Lower leg skin (tissue), 4 donors: Measurements from ENCODE around the gene GNB2. TPM values are rescaled to one million over a fixed set of nuclear protein-coding genes. Genes with fewer than 3 reads are reported as not detected.

Experiments used
- DNase-seq, 2 donors: peaks; one replicate each; pipeline ENCODE4 v3.0.0-alpha.2; 2019; ENCODE audit warnings: low spot score in 2 of 2
- H3K4me3 ChIP-seq: fragments of 200-600 bp; sonication (generic); 2 replicates; pipeline ENCODE4 v1.5.1; 2017; ENCODE audit warnings: mild to moderate bottlenecking, low read depth; ENCODE audit not compliant: poor library complexity, severe bottlenecking
- CTCF ChIP-seq, 3 donors: fragments of 450-650 bp; IDR thresholded peaks; one replicate each; pipeline ENCODE4 v1.5.1; 2016; ENCODE audit warnings: antibody characterized with exemption in 3 of 3, mild to moderate bottlenecking in 3 of 3, moderate library complexity in 2 of 3
- POLR2A ChIP-seq, 2 donors: fragments of 450-650 bp; IDR thresholded peaks; one replicate each; pipeline ENCODE4 v1.6.1; 2016 to 2017; ENCODE audit warnings: antibody characterized with exemption in 2 of 2, mild to moderate bottlenecking in 1 of 2, moderate library complexity in 1 of 2
- WGBS, 2 donors: methylation state at CpG; one replicate each; pipeline ENCODE4 v1.1.5; 2018; 5-methylcytosine and 5-hydroxymethylcytosine counted together
- intact Hi-C: fragments of 100-400 bp; cut with DNase I; formaldehyde crosslinking; loops from one replicate; pipeline ENCODE4 v1.15.0; 2023; ENCODE audit warnings: low total_unique reads
- total RNA-seq, 4 donors: library from RNA; depleted of rRNA; stranded (reverse); fragments of >200 nt; gene quantifications; one replicate each; pipeline ENCODE4 v1.1.0, GENCODE V29; 2016

Gene GNB2
- total RNA-seq, 4 donors from 2014 or later: 309 to 439 (median 353) TPM

GRCh38 chr7:100629117-100629716 lies 44.3 kb upstream of the GNB2 start:
- intact Hi-C loops: no loop called here
- DNase-seq: no peak
- WGBS, 2 donors: 84 to 85% methylated on average over 8 to 11 of the region's 11 CpGs
- no peak for TF ChIP-seq POLR2A (IDR thresholded peaks at IDR 0.05)
- TF ChIP-seq CTCF (IDR thresholded peaks at IDR 0.05): no peak
- no peak overlapping the region for H3K4me3 ChIP-seq

- intact Hi-C loops: no loop called here
- TF ChIP-seq POLR2A (IDR thresholded peaks at IDR 0.05): no peak
- no peak overlapping the region for H3K4me3 ChIP-seq
- DNase-seq: no peak
- 96 to 98% methylated on average over 4 of the region's 4 CpGs for WGBS, 2 donors
Observed at GRCh38 chr7:100630066-100630465, 43.5 kb upstream of the GNB2 start.

- WGBS, 2 donors: 2 to 5% methylated on average over 27 to 41 of the region's 72 CpGs
Observed at GRCh38 chr7:100632951-100633717, 40.4 kb upstream of the GNB2 start.

GRCh38 chr7:100639995-100640516 lies 33.5 kb upstream of the GNB2 start:
- WGBS, 2 donors: 85 to 90% methylated on average over 17 of the region's 17 CpGs
- intact Hi-C loops: no loop called here
- no peak overlapping the region for H3K4me3 ChIP-seq
- TF ChIP-seq POLR2A (IDR thresholded peaks at IDR 0.05) (no peak), CTCF (IDR thresholded peaks at IDR 0.05) (no peak)
- DNase-seq: no peak

More at GRCh38 chr7:100632951-100633717, 40.4 kb upstream of the GNB2 start:
- H3K4me3 ChIP-seq: peak overlapping the region; percentile 19
- intact Hi-C loops: no loop called here
- DNase-seq: no peak
- no peak for TF ChIP-seq CTCF (IDR thresholded peaks at IDR 0.05)
- no peak for TF ChIP-seq POLR2A (IDR thresholded peaks at IDR 0.05)

GRCh38 chr7:100640517-100641440 lies 32.8 kb upstream of the GNB2 start:
- TF ChIP-seq POLR2A (IDR thresholded peaks at IDR 0.05) (no peak), CTCF (IDR thresholded peaks at IDR 0.05) (no peak)
- H3K4me3 ChIP-seq: no peak overlapping the region
- no peak for DNase-seq
- 66 to 67% methylated on average over 24 of the region's 24 CpGs for WGBS, 2 donors
- intact Hi-C loops: no loop called here
